GM12878 (cell line): ENCODE measurements around the gene LNX2. TPM values are rescaled to one million over a fixed set of nuclear protein-coding genes. Genes with fewer than 3 reads are reported as not detected.

Source experiments
- ATAC-seq: fragments of 200-7000 bp; cut with Tn5 transposase; 3 replicates; pipeline ENCODE4 v1.9.1; 2020; ENCODE audit warnings: mild to moderate bottlenecking, moderate library complexity
- BruUV-seq: library from RNA; stranded (reverse); fragments of 400-500 nt; replicated peaks from 2 replicates; lab custom pipeline; 2021; lab: Mats Ljungman, UMichigan
- CTCF ChIA-PET: fragments of 300-600 bp; sonication (Branson Sonifier 250); formaldehyde crosslinking; extraction: SDS; loops from one replicate; lab custom pipeline; 2021; ENCODE audit warnings: inconsistent platforms; lab: Yijun Ruan, JAX
- POLR2A ChIA-PET: fragments of 350-600 bp; formaldehyde crosslinking; extraction: SDS; loops from one replicate; lab custom pipeline; 2021; ENCODE audit warnings: inconsistent platforms; lab: Charles Lee
- RAD21 ChIA-PET: fragments of 300-600 bp; sonication (Branson Sonifier 250); formaldehyde crosslinking; loops from one replicate; lab custom pipeline; 2023; ENCODE audit warnings: antibody characterized with exemption; ENCODE audit not compliant: unreplicated experiment; lab: Charles Lee
- SMC1A ChIA-PET: fragments of 300-600 bp; sonication (Branson Sonifier 250); formaldehyde crosslinking; loops from one replicate; lab custom pipeline; 2023; ENCODE audit not compliant: unreplicated experiment, uncharacterized antibody; lab: Charles Lee
- DNase-seq: peaks from one replicate; pipeline ENCODE4 v3.0.0-alpha.2; 2011; ENCODE audit warnings: low read depth, low spot score
- FAIRE-seq: peaks from 3 replicates; lab custom pipeline; 2011; peaks lifted over from hg19 to GRCh38; lab: Jason Lieb, UNC
- H2AFZ ChIP-seq: 2 replicates; pipeline ENCODE4 v1.6.0; 2011; ENCODE audit warnings: low read depth, low read length, control low read depth; ENCODE audit not compliant: control insufficient read depth
- H3K27ac ChIP-seq: 2 replicates; pipeline ENCODE4 v1.5.1; 2011; ENCODE audit warnings: control low read depth; ENCODE audit not compliant: control insufficient read depth, insufficient read depth
- H3K27me3 ChIP-seq, 2 experiments: replicated peaks in 1 of 2; 2 replicates each; pipeline versions ENCODE4 v1.6.0 to v1.6.1; 2011; ENCODE audit warnings: low read length in 1 of 2; ENCODE audit not compliant: control insufficient read depth in 2 of 2, insufficient read depth in 2 of 2
- H3K36me3 ChIP-seq, 2 experiments: 2 replicates each; pipeline ENCODE4 v1.5.1; 2011; ENCODE audit warnings: low read length in 1 of 2; ENCODE audit not compliant: control insufficient read depth in 2 of 2, insufficient read depth in 2 of 2
- H3K4me1 ChIP-seq: 2 replicates; pipeline ENCODE4 v1.6.1; 2011; ENCODE audit warnings: mild to moderate bottlenecking, low read length, moderate library complexity, mixed read lengths; ENCODE audit not compliant: control insufficient read depth, insufficient read depth
- H3K4me2 ChIP-seq: 2 replicates; pipeline ENCODE4 v1.6.0; 2011; ENCODE audit warnings: control low read depth; ENCODE audit not compliant: control insufficient read depth, insufficient read depth
- H3K4me3 ChIP-seq: fragments of 200-600 bp; sonication (generic); 2 replicates; pipeline ENCODE4 v1.5.1; 2016
- H3K79me2 ChIP-seq: 2 replicates; pipeline ENCODE4 v1.6.0; 2011; ENCODE audit warnings: low read length; ENCODE audit not compliant: control insufficient read depth, insufficient read depth
- H3K9ac ChIP-seq: 2 replicates; pipeline ENCODE4 v1.8.0; 2011; ENCODE audit warnings: low read length, control low read depth, mixed read lengths; ENCODE audit not compliant: control insufficient read depth, insufficient read depth
- H3K9me3 ChIP-seq: replicated peaks from 3 replicates; pipeline ENCODE4 v1.5.1; 2011; ENCODE audit warnings: mild to moderate bottlenecking, low read length; ENCODE audit not compliant: control insufficient read depth, insufficient read depth
- H4K20me1 ChIP-seq: 2 replicates; pipeline ENCODE4 v1.6.0; 2011; ENCODE audit not compliant: control insufficient read depth, insufficient read depth
- BHLHE40 ChIP-seq, 2 experiments: fragments of 450-650 bp in 1 of 2; IDR thresholded peaks; 2 replicates each; pipeline ENCODE4 v1.6.1; 2011 to 2017; ENCODE audit warnings: low read depth in 2 of 2, borderline replicate concordance in 1 of 2, improper control_type of control experiment in 1 of 2, low read length in 1 of 2, mild to moderate bottlenecking in 1 of 2
- BMI1 ChIP-seq: fragments of 450-650 bp; IDR thresholded peaks from 2 replicates; pipeline ENCODE4 v1.6.1; 2016; ENCODE audit warnings: mild to moderate bottlenecking, moderate library complexity, borderline replicate concordance
- CBX3 ChIP-seq: fragments of 200-600 bp; sonication (generic); IDR thresholded peaks from 2 replicates; pipeline ENCODE4 v1.6.1; 2016; ENCODE audit warnings: low read depth, borderline replicate concordance
- GABPA ChIP-seq: IDR thresholded peaks from 2 replicates; pipeline ENCODE4 v1.6.1; 2014; ENCODE audit warnings: antibody characterized with exemption, low read depth, mild to moderate bottlenecking, inconsistent platforms
- JUND ChIP-seq: IDR thresholded peaks from 2 replicates; pipeline ENCODE4 v1.6.1; 2012; ENCODE audit warnings: low read depth, mild to moderate bottlenecking, low read length, improper control_type of control experiment, moderate library complexity
- MTA2 ChIP-seq: fragments of 450-650 bp; IDR thresholded peaks from 2 replicates; pipeline ENCODE4 v1.6.1; 2016; ENCODE audit warnings: low read depth, mild to moderate bottlenecking, moderate library complexity
- MYB ChIP-seq: fragments of 150-350 bp; IDR thresholded peaks from 2 replicates; pipeline ENCODE4 v1.6.1; 2014; ENCODE audit warnings: mild to moderate bottlenecking, low read depth, low read length, borderline replicate concordance
- NFYA ChIP-seq: IDR thresholded peaks from 2 replicates; pipeline ENCODE4 v1.6.1; 2011; ENCODE audit warnings: low read depth, mild to moderate bottlenecking, low read length, improper control_type of control experiment, borderline replicate concordance
- RAD51 ChIP-seq: fragments of 450-650 bp; IDR thresholded peaks from 2 replicates; pipeline ENCODE4 v1.6.1; 2016; ENCODE audit warnings: moderate library complexity, mild to moderate bottlenecking, inconsistent platforms
- SUZ12 ChIP-seq: fragments of 200-600 bp; sonication (generic); IDR thresholded peaks from one replicate; pipeline ENCODE4 v1.6.1; 2018; ENCODE audit warnings: antibody characterized with exemption, mild to moderate bottlenecking; ENCODE audit not compliant: unreplicated experiment
- TAF1 ChIP-seq: IDR thresholded peaks from 2 replicates; pipeline ENCODE4 v1.6.1; 2011; ENCODE audit warnings: mild to moderate bottlenecking, low read depth, low read length, borderline replicate concordance
- TCF7 ChIP-seq: IDR thresholded peaks from 2 replicates; pipeline ENCODE4 v1.6.1; 2014; ENCODE audit warnings: antibody characterized with exemption, borderline replicate concordance
- WGBS: methylation state at CpG from one replicate; pipeline ENCODE4 v1.1.6; 2016; ENCODE audit warnings: low lambda C conversion rate; ENCODE audit not compliant: insufficient replicate concordance, insufficient coverage; ENCODE audit errors: missing lambda C conversion rate; 5-methylcytosine and 5-hydroxymethylcytosine counted together
- in situ Hi-C: fragments of 300-500 bp; cut with MboI; formaldehyde crosslinking; loops from 9 replicates; pipeline ENCODE4 v1.14.3; 2018; ENCODE audit warnings: mixed read lengths
- intact Hi-C: fragments of 100-400 bp; cut with micrococcal nuclease; formaldehyde crosslinking; loops from one replicate; pipeline ENCODE4 v1.14.2; 2022; ENCODE audit not compliant: unreplicated experiment
- polyA plus RNA-seq, 11 experiments: library from polyadenylated mRNA; depleted of rRNA in 4 of 11; unstranded in 6 of 11; stranded (reverse) in 5 of 11; fragments of >200 nt; fragmentation: Nextera tagmentation in 4 of 11; fragmentation: Illumina TruSeq in 1 of 11; extraction: Ambion mirVana in 4 of 11; extraction: Trizol in 1 of 11; gene quantifications; 1 replicate in 1 of 11; 2 replicates in 10 of 11; pipeline versions ENCODE4 v1.2.1 to v1.2.3, GENCODE V29; 2011 to 2016; ENCODE audit warnings: inconsistent platforms in 2 of 11, missing spikeins in 2 of 11, low read depth in 1 of 11
- total RNA-seq, 4 experiments: library from RNA; depleted of rRNA in 3 of 4; stranded (reverse); fragments of >200 nt in 3 of 4; fragmentation: Illumina TruSeq in 1 of 4; extraction: Trizol in 1 of 4; gene quantifications; 2 replicates each; pipeline versions ENCODE4 v1.2.1 to v1.2.3, GENCODE V29; 2013 to 2021
- TF ChIP-seq, protein P1 (sequence below): IDR thresholded peaks from 2 replicates; pipeline ENCODE4 v1.6.1; 2011; ENCODE audit warnings: mild to moderate bottlenecking, low read depth, low read length, moderate library complexity; ENCODE audit not compliant: insufficient replicate concordance

Gene LNX2
- total and polyA plus RNA-seq, 10 of the 15 experiments (the other 5 are each of a cell fraction or from before 2014, with no cell fraction given), result 1.3 to 7.7 (median 4.4) TPM

DNA sequence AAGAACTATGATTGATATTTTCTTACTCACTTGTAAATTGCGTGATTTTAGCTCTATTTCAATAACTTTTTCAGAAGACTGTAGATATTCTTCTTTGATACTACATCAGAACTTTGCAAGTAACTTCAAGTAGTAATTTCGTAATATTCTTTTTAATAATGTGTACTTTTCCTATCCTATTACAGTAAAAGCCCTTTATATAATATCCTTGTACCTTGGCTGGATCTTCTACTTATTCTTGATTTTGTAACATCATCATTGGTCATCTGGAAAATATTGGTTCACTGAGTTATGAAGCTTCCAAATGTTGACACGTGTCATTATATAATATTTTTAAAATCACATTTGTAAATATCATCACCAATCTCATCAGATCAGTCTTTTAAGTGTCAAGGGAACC is 33.7 kb upstream of the LNX2 start:
- FAIRE-seq (no peak), ATAC-seq (no peak)
- CTCF ChIA-PET, result interaction anchor here (1.2 to 1.6 kb wide), 2 partner anchors 12 to 192 kb away, joined by 3 to 4 read pairs; no protein-coding TSS in a partner anchor
- Histone ChIP-seq H4K20me1 (no peaks in the 10 kb centered on the region; the same call in 1 of the 2 replicates), H3K9ac (no peak overlapping the region), H3K36me3 (peaks cover 6 to 18% of the 10 kb centered on the region in 2 experiments)
- TF ChIP-seq BHLHE40 (IDR thresholded peaks at IDR 0.05; ENCODE audit: borderline replicate concordance in 1 of 2, low read depth in 2 of 2, low read length in 1 of 2), result no peak
- TF ChIP-seq MTA2, result no peak
- TF ChIP-seq GABPA, result no peak
- TF ChIP-seq BMI1, result no peak
- TF ChIP-seq TCF7, result no peak
- no peak for TF ChIP-seq CBX3
- TF ChIP-seq RAD51, result no peak
- no peak for TF ChIP-seq NFYA
- no peak for TF ChIP-seq JUND
- TF ChIP-seq TAF1, result no peak
- TF ChIP-seq, protein P1, sequence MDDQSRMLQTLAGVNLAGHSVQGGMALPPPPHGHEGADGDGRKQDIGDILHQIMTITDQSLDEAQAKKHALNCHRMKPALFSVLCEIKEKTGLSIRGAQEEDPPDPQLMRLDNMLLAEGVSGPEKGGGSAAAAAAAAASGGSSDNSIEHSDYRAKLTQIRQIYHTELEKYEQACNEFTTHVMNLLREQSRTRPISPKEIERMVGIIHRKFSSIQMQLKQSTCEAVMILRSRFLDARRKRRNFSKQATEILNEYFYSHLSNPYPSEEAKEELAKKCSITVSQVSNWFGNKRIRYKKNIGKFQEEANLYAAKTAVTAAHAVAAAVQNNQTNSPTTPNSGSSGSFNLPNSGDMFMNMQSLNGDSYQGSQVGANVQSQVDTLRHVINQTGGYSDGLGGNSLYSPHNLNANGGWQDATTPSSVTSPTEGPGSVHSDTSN, result no peak
- TF ChIP-seq SUZ12, result no peak
- no peak for TF ChIP-seq MYB
- TF ChIP-seq, all 136 proteins: peak for 0
- H2AFZ ChIP-seq, result no peak overlapping the region
- intact Hi-C loops (no loop called here), in situ Hi-C loops (no loop called here)
- no TSS peak for BruUV-seq
- ChIA-PET SMC1A (interaction anchor here (1.4 kb wide), 1 partner anchor 10 kb away, joined by 4 read pairs; no protein-coding TSS in a partner anchor), RAD21 (interaction anchor here (1.6 kb wide), 1 partner anchor 13 kb away, joined by 3 read pairs; no protein-coding TSS in a partner anchor), POLR2A (no interaction called here)
- no peak overlapping the region for H3K4me3 ChIP-seq
- WGBS, result 99% methylated on average over 3 of the region's 3 CpGs
- H3K79me2 ChIP-seq, result no peaks in the 10 kb centered on the region
- no peak for DNase-seq
- H3K27me3 ChIP-seq, result no peaks in the 10 kb centered on the region
- H3K27ac ChIP-seq, result no peak overlapping the region
- peaks cover 11% of the 10 kb centered on the region for H3K9me3 ChIP-seq
- H3K4me1 ChIP-seq, result no peaks in the 10 kb centered on the region
- H3K4me2 ChIP-seq, result no peak overlapping the region
